Ammon's horn (tissue), 1 donor: ENCODE results near the gene CDK13.
"Not testable (repeated sequence)": the region's sequence is repeated elsewhere in the genome, so short reads cannot be mapped to it uniquely, and the experiment has no call there.

ENCODE experiments used
- DNase-seq: peaks from one replicate; pipeline ENCODE4 v3.0.0-alpha.2; 2016; ENCODE audit warnings: low spot score

CDK13 gene

GRCh38 chr7:39949971-39950472 lies at the start of gene CDK13:
Gene CDK13 (plus strand): TSS chr7:39950256. CDS start chr7:39950642, 386 bp downstream.
- peak; percentile 86 for DNase-seq

DNA sequence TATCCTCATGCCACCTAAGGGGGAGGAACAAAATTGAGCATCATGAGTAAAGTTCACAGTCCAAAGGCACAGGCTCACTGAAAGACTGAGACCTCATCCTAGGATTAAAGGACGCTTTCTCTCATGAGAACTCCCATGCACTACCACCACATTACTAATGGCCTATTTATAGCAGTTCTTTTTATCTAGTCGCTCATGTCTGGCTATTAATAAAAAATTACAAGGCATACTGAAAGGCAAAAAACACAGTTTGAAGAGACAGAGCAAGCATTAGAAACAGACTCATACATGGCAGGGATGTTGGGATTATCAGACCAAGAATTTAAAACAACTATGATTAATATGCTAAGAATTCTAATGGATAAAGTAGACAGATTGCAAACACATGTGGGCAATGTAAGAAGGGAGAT lies 46.0 kb upstream of the CDK13 start:
- no peak for DNase-seq

DNA sequence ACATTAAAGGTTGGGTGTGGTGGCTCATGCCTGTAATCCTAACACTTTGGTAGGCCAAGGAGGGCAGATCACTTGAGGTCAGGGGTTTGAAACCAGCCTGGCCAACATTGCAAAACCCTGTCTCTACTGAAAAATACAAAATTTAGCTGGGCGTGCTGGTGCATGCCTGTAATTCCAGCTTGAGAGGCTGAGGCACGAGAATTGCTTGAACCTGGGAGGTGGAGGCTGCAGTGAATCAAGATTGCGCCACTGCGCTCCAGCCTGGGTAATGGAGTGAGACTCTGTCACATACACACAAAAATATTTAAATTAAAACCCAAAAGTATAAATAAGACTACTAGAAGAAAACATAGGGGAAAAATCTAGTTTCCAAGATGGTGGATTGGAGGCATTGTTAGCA lies 41.9 kb upstream of the CDK13 start:
- DNase-seq, result no peak

GRCh38 chr7:39908973-39909372 lies 41.1 kb upstream of the CDK13 start:
- DNase-seq, result no peak

- DNase-seq, result no peak
These were observed 40.5 kb upstream of the CDK13 start for GRCh38 chr7:39909526-39909925.

GRCh38 chr7:39910108-39910869 lies 39.8 kb upstream of the CDK13 start:
- no peak for DNase-seq

- DNase-seq, result no peak
These were observed 38.9 kb upstream of the CDK13 start for GRCh38 chr7:39911167-39911566.

- not testable (repeated sequence) for DNase-seq
These were observed 34.2 kb upstream of the CDK13 start for GRCh38 chr7:39915847-39916246.

DNA sequence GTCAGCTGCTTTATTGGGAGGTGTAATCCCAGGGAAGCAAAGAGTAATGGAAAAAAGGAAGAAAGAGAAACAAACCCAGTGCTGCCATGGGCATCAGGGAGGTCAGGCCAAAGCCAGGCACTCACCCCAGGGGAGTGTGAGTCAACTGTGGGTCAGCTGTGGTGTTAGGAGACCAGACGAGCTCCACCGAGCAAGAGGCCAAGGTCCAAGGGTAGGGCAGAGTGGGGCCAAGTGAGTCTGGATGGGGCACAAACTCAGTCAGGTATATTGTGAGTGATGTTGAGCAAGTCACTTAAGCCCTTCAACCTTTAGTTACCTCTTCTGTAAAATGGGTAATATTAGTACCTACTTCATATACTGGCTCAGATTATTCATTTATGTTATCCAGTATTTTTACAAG lies 30.4 kb upstream of the CDK13 start:
- DNase-seq, result no peak

DNA sequence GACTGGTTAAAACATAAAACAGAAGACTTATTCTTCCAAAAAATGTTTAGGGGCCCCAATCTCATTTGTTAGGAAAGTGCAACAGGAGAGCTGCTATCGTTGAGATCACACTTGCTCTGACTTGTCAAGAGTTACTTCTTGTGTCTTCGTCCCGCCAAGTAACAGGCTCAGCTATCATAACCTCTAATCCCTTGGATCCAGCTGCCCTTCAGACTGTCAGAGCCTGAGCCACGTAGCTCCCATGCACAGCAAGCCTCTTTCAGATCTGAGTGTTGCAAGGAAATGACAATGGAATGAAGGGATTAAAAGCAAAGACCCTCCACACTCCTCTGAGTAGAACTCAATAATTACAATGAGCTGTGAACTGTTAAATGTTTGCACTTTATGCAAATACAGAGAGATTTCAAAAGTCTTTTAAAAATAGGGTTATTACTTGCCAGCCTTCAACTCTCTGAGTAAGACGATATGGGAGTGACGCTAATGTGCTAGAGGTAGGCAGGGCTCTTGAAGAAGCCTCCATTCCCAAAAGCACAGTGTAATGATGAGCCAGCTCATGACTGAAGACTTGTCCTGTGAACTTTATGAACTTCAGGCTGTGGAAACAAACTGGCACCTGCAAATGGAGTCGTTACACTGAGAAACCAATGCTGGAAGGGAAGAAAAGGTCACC lies 28.4 kb upstream of the CDK13 start:
- no peak for DNase-seq

DNA sequence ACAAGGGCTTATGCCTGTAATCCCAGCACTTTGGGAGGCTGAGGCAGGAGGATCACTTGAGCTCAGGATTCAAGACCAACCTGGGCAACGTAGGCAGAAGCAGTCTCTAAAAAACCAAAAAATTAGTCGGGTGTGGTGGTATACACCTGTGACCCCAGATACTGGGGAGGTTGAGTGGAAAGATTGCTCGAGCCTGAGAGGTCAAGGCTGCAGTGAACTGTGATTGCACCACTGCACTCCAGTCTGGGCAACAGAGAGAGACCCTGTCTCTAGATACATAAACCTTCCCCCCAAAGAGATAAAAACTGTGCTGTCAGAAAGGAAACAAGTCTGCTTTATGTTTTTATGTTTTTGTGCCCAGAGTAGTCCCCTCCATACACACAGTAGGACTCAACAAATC lies 27.5 kb upstream of the CDK13 start:
- DNase-seq, result no peak

DNA sequence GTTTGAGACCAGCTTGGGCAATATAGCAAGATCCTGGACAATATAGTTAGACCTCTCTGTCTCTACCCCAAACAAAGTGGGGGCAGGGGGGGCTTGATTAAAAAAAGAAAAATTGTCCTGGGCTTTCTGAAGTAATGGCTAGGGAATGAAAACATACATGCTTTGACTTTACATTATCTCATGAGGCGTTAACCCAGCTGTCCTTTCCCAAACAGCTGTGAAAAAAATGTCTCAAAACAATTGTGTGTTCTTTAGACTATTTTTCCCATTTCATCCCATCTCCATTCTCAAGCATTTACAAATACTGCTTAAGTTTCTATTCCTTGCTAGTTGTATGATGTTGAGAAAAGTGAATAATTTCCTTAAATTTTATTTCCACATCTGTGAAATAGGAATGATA lies 27.0 kb upstream of the CDK13 start:
- DNase-seq, result no peak

GRCh38 chr7:39924122-39924521 lies 25.9 kb upstream of the CDK13 start:
- no peak for DNase-seq

GRCh38 chr7:39926111-39926510 lies 23.9 kb upstream of the CDK13 start:
- DNase-seq, result no peak

GRCh38 chr7:39927018-39927417 lies 23.0 kb upstream of the CDK13 start:
- no peak for DNase-seq

DNA sequence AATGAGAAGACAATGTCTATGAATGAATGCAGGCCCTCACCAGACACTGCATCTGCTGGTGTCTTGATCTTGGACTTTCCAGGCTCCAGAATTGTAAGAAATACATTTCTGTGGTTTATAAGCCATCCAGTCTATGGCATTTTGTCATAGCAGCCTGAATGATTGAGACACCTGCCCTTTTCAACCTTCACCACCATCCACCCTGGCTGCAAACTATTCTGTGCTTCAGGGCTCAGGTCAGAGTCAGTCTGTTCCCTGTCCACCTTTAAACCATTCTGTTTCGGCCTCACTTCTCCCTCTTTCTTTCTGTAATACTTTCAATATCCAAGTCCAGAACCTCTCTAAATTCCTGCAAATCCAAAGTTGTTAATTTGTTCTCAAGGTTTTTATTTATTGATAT lies 15.9 kb upstream of the CDK13 start:
- no peak for DNase-seq

GRCh38 chr7:39936761-39937160 lies 13.3 kb upstream of the CDK13 start:
- DNase-seq, result no peak

- no peak for DNase-seq
These were observed 12.5 kb upstream of the CDK13 start for GRCh38 chr7:39937366-39938153.

GRCh38 chr7:39942883-39943282 lies 7.2 kb upstream of the CDK13 start:
- DNase-seq, result no peak

DNA sequence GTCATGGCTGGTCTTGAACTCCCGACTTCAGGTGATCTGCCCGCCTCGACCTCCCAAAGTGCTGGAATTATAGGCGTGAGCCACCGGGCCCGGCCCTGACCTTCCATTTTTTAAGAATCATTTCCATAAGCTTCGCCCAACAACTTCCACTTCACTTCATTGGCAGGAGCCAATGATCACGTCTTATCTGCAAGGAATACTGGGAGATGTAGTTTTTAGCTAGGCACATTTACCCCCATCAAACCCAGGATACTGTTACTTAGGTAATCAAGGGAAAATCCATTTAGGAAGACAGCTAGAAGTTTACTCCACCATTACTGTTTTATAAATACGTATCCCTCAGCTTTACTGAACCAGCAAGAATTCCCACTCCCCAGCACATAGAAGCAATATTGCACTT lies 3.4 kb upstream of the CDK13 start:
- DNase-seq, result no peak

- DNase-seq, result no peak
These were observed 1.6 kb upstream of the CDK13 start for GRCh38 chr7:39948375-39948955.
